GM19467 (cell line): Measurements from ENCODE around the gene ISG20.

Experiments
- ATAC-seq: cut with Tn5 transposase; IDR thresholded peaks from one replicate; pipeline ENCODE4 v1.9.1; 2021; ENCODE audit warnings: mild to moderate bottlenecking, moderate library complexity; ENCODE audit not compliant: unreplicated experiment

Gene ISG20

DNA sequence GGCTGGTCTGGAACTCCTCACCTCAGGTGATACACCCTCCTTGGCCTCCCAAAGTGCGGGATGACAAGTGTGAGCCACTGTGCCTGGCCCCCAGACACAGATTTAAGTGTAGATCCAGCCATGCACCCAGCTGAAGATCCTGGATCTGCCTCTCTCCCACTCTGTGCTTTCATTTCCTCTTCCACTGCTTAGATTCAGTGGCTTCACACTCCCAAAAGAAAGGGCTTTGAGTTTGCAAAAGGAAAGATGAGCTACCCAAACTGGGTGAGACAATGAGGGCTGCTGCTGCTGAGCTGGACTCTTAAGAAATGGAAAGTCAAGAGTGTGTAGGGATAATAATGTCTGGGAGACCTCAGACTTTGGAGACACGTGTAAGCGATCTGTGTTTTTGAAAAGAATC lies 45.5 kb downstream of the ISG20 start:
- ATAC-seq = no peak

DNA sequence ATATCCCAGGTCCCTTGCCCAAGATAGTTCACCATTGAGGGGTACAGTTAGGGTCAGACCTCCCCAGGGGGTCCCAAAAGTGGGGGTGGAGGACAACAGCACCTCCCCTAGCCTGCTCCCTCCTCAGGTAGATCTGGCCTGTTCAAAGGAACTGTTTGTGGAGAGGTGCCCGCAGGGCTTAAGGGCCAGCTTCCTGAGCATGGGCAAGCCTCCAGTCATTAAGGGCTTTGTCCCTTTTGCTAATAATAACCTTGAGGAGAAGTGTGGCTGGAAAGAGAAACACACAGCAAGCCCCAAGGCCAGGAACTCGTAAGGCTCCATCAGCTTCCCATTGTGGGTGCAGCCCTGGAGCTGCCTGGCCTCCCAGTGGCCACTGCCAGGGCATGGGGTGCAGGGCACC lies 47.4 kb downstream of the ISG20 start:
- no peak for ATAC-seq

GRCh38 chr15:88688394-88688933 lies 49.6 kb downstream of the ISG20 start:
- no peak for ATAC-seq

GRCh38 chr15:88690331-88690730 lies 51.5 kb downstream of the ISG20 start:
- no peak for ATAC-seq

DNA sequence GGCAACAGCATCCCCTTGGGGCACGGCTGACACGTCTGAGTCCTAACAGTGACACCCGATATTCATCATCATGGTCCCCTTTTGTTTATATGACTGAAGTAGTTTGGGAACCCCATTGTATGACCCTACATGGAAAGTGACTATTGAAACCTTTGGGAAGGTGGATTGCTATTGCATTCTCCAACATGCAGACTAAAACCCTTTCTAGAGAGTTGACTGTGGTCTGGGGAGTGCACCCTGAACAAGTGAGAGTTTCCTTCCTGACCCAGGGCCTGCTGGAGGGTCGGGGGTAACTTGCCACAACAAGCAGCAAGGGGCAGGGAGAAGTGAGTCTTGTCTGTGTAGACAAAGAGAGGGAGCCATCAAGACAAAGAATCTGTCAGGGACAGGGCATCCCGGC lies 54.4 kb downstream of the ISG20 start:
- ATAC-seq = no peak

- no peak for ATAC-seq
Measured at GRCh38 chr15:88695101-88695500, 56.3 kb downstream of the ISG20 start.

DNA sequence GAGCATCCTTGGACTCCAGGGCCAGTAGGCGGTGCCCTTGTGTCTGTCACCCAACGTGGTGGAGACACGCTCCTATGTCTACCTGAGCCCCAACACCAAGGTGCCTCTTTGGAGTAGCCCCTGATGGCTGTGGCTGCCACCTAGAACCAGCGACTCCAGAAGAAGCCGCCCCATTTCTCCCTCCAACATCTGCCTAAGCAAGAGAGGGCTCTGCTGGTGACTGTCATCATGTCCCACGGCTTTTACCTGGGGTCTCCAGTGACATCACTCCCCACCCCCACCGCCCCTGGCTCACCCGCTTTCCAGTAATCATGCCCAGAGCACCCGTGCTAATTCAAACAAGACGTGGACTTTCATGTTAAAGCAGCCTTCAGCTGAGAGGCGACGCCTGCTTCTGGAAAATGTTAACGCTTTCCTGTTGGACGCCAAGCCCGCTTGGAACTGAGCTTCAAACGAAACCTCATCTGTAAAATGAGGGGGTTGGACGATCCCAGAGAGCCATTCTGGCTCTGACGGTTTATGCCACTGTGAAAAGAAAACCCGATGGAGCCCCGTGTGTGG lies 57.0 kb downstream of the ISG20 start:
- ATAC-seq = no peak

DNA sequence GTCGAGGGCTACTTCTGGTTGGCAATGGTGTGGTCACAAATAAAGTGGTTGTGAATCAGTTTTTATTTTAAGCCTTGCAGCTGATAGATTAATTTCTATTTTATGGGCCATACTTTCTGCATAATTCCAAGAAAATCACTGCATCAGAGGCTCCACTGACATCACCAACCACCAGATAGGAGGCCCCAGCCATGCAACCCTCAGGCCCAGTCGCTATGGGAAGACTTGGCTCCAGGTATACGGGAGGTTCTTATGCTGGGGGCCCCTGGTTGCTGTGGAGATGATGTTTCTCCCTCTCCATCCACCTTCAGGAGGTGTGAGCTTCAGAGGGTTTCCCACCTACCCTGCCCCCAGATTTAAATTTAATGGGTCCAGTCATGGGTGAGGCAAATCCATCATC lies 57.4 kb downstream of the ISG20 start:
- ATAC-seq = no peak

GRCh38 chr15:88697276-88697675 lies 58.5 kb downstream of the ISG20 start:
- ATAC-seq = no peak

- no peak for ATAC-seq
Measured at GRCh38 chr15:88699861-88700260, 61.0 kb downstream of the ISG20 start.

GRCh38 chr15:88700716-88701115 lies 61.9 kb downstream of the ISG20 start:
- ATAC-seq = no peak

- no peak for ATAC-seq
Measured at GRCh38 chr15:88701561-88702095, 62.8 kb downstream of the ISG20 start.

GRCh38 chr15:88702983-88703382 lies 64.2 kb downstream of the ISG20 start:
- no peak for ATAC-seq

DNA sequence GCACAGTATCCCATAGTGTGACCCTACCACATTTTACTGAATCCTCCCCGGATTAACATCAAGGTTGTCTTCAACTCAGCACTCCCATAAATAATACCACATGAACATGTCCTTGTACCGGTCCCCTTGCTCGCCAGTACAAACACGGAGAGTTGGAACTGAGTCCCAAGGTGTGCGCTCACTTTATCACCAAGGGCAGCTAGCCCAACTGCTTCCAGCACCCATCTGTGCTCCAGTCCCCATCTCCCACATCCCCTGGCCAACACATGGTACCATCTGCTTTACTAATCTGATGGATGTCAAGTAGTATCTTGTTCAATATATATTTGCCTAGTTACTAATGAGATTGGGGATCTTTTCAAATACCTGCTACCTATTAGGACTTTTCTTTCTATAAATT lies 64.7 kb downstream of the ISG20 start:
- ATAC-seq = no peak

DNA sequence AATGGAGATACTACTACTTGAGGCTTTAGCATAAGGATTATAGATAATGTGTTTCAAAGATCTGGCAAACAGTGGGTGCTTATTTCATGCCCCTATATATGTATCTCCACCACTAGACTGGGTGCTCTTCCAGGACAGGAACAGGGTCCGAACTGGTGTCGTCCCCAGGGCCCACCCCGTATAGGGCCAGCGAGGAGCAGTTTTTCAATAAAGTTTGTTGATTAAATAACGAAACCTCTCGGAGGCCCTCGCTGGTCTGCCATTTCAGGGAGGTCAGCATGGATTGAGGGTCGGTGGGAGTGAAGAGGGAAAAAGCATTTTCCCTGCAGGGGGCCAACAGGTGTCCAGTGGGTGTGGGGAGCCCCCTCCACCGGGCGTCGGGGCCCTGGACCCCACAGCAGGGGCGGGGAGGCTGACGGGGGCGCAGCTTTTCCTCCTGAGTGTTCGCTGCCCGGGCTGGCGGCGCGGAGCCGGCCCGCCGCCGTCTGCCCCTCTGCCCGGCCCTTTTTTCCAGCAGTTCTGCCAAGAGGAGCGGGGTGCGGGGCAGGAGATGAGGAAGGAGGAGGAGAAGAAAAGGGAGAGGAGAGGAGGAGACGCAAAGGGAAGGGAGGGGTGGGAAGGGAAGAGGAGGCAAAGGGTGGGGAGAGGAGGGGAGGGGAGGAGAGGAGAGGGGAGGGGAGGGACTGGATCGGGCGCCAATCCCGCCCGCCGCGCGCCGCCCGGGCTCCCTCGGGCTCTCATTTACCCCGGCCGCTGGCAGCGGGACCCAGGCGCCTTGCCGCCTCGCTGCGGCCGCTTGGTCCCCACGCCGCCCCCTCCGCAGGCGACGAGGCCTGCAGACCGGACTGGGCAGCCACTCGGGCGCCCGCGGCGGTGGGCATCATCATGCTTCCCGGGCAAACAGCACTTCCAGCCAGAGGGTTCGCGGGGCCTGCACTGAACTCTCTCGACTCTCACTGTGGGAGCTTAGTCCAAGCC lies 66.3 kb downstream of the ISG20 start:
- ATAC-seq = no peak

- no peak for ATAC-seq
Measured at GRCh38 chr15:88705769-88706165, 67.0 kb downstream of the ISG20 start.
